ENCODE data around the gene SHTN1.

The SHTN1 gene

GRCh38 chr10:116845823-116846222 lies 159.2 kb downstream of the SHTN1 start:
- DNase-seq (ENCODE audit: low read depth, low spot score): no peak
- H3K27ac ChIP-seq: no peak overlapping the region

- no peak for DNase-seq (ENCODE audit: low read depth, low spot score)
- H3K27ac ChIP-seq: no peak overlapping the region
Measured at GRCh38 chr10:116840389-116841075, 164.5 kb downstream of the SHTN1 start.

- DNase-seq (ENCODE audit: low read depth, low spot score): no peak
- no peak overlapping the region for H3K27ac ChIP-seq
Measured at GRCh38 chr10:116838143-116838725, 166.8 kb downstream of the SHTN1 start.

GRCh38 chr10:116836902-116837523 lies 168.0 kb downstream of the SHTN1 start:
- no peak for DNase-seq (ENCODE audit: low read depth, low spot score)
- H3K27ac ChIP-seq: no peak overlapping the region

- no peak overlapping the region for H3K27ac ChIP-seq
- no peak for DNase-seq (ENCODE audit: low read depth, low spot score)
Measured at GRCh38 chr10:116836083-116836482, 168.9 kb downstream of the SHTN1 start.

DNA sequence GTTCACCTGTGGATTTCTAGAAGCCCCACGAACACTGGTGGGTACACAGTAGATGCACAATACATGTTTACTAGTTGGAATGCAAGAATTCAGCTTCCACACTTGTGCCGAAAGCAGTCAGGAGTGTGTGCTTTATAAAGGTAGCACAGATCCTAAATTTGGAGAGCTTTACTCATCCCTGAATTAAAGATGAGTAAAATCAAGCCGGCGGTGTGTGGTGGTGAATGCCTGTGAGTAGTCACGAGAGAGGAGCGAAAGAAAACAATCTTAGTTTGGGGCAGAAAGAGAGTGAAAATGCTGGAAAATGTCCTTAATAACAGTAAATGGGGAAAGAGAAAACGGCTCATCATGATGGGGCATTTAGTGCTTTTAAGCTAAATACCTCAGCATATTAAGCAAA lies 169.3 kb downstream of the SHTN1 start:
- DNase-seq (ENCODE audit: low read depth, low spot score): no peak
- no peak overlapping the region for H3K27ac ChIP-seq

DNA sequence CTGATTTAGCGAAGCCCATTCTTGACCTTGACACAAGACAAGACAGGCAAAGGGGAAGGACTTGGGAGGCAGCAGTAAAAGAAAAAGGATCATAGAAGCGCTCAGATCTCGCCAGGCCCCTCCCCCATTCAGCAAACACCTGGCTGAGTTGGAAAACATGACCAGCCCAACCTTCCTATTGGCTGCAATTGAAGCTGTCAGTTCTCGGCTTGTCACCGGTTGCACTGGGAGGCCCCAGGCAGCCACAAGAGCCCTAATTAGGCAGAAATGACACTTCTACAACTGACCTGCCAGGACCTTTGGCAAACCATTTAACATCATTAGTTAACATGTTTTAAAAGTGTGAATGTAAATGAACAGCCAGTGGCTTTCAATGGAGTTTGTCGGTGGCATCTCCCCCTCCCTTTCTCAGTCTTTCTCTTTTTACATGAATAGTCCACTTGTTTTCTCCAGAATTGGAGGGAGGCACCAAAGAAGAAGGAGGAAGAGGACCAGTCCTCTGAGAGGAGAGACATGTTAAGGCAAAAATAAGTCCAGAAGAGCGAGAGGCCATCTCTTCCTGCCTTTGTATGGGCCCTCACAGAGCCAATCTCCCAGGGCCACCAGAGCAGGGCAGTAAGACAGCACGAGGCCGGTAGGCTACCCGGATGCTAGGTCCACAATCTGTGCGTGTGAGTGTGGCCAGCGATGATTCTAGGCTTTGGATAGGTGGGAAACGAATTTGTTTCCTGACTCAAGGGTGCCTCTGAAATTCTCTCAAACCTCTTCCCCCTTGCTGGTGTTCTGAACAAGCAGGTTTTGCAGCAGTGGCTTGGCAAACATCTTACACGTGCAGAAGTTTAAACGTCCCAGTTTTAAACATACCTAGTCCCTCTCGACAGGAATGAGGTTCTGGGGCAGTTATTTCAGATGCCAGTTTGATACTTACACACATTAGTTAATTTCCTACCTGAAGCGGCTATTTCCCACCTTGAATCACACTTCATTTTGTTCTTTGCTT lies 170.7 kb downstream of the SHTN1 start:
- no peak for DNase-seq (ENCODE audit: low read depth, low spot score)
- H3K27ac ChIP-seq: no peak overlapping the region

DNA sequence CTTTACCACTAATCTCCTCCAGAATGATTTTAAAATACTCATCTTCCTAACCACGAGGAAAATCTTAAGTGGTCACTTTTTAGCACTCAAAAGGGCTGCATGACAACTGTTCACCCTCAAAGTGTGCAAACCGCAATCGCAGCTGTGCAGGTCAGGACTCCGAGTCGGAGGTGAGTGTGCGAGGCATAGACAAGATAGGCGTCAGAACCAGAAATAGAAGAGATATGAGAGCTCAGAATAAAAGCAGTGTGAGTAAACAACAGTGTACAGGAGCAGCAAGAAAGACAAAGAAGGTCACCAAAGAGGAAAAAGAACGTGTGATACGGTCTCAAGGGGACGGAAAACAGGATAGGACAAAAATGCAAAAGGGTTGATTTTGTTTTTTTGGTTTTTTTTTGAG lies 173.2 kb downstream of the SHTN1 start:
- DNase-seq (ENCODE audit: low read depth, low spot score): no peak
- H3K27ac ChIP-seq: no peak overlapping the region

Measured in epithelial cell of prostate (primary cell).